Natural killer cell (primary cell): ENCODE results near the gene PRXL2A. TPM values are rescaled to one million over a fixed set of nuclear protein-coding genes. Genes with fewer than 3 reads are reported as not detected.

Experiments used
- ATAC-seq, 3 donors: fragments of 150-1000 bp in 2 of 3; fragments of 200-7000 bp in 1 of 3; cut with Tn5 transposase; 1 replicate in 1 of 3; 2 replicates in 2 of 3; pipeline ENCODE4 v1.10.0; 2021; ENCODE audit warnings: mild to moderate bottlenecking in 2 of 3, moderate library complexity in 2 of 3
- DNase-seq, 2 donors: peaks; one replicate each; pipeline versions ENCODE4 v3.0.0 to v3.0.0-alpha.2; 2013 to 2021; ENCODE audit warnings: mixed read lengths in 1 of 2
- H3K27ac ChIP-seq: one replicate; pipeline ENCODE4 v1.5.1; 2013; ENCODE audit warnings: mild to moderate bottlenecking, low read length
- H3K27me3 ChIP-seq: one replicate; pipeline ENCODE4 v1.6.1; 2013; ENCODE audit warnings: low read length; ENCODE audit not compliant: control insufficient read depth, insufficient read depth
- H3K36me3 ChIP-seq: one replicate; pipeline ENCODE4 v1.6.1; 2013; ENCODE audit warnings: low read length; ENCODE audit not compliant: control insufficient read depth, insufficient read depth
- H3K4me1 ChIP-seq: one replicate; pipeline ENCODE4 v1.6.1; 2013; ENCODE audit warnings: low read length; ENCODE audit not compliant: control insufficient read depth, insufficient read depth
- H3K4me3 ChIP-seq: one replicate; pipeline ENCODE4 v1.5.1; 2013; ENCODE audit warnings: low read length
- H3K9me3 ChIP-seq: one replicate; pipeline ENCODE4 v1.6.1; 2013; ENCODE audit warnings: low read length; ENCODE audit not compliant: control insufficient read depth, insufficient read depth
- H3K27ac Mint-ChIP-seq, 2 donors: one replicate each; pipeline ENCODE4 v1.8.0; 2022; ENCODE audit warnings: mild to moderate bottlenecking in 2 of 2, mixed read lengths in 2 of 2, moderate library complexity in 1 of 2
- H3K27me3 Mint-ChIP-seq, 2 donors: one replicate each; pipeline ENCODE4 v1.8.0; 2022; ENCODE audit warnings: low read depth in 2 of 2, mixed read lengths in 2 of 2
- H3K36me3 Mint-ChIP-seq: one replicate; pipeline ENCODE4 v1.8.0; 2022; ENCODE audit warnings: mixed read lengths
- H3K4me1 Mint-ChIP-seq, 2 donors: one replicate each; pipeline ENCODE4 v1.8.0; 2022; ENCODE audit warnings: mixed read lengths in 2 of 2
- H3K4me3 Mint-ChIP-seq: one replicate; pipeline ENCODE4 v1.8.0; 2022; ENCODE audit warnings: mild to moderate bottlenecking, moderate library complexity, mixed read lengths
- H3K9me3 Mint-ChIP-seq, 2 donors: one replicate each; pipeline ENCODE4 v1.8.0; 2022; ENCODE audit warnings: mixed read lengths in 2 of 2
- WGBS: methylation state at CpG from one replicate; pipeline ENCODE4 v1.1.7; 2013; ENCODE audit warnings: missing lambda C conversion rate; ENCODE audit not compliant: insufficient coverage; 5-methylcytosine and 5-hydroxymethylcytosine counted together
- intact Hi-C: fragments of 100-400 bp; cut with micrococcal nuclease; formaldehyde crosslinking; loops from one replicate; pipeline ENCODE4 v1.14.2; 2022
- total RNA-seq, 4 donors: library from RNA; stranded (reverse); fragments of 120-200 nt in 1 of 4; gene quantifications; one replicate each; pipeline versions ENCODE4 v1.2.3 to v1.2.4, GENCODE V29; 2013 to 2022
- TF ChIP-seq, protein P1 (sequence below): fragments of 200-600 bp; IDR thresholded peaks from one replicate; pipeline ENCODE4 v1.8.0; 2022; ENCODE audit warnings: antibody characterized with exemption

Gene PRXL2A
- total RNA-seq, 3 donors from 2014 or later (not counting 1 experiment from before 2014, with no cell fraction given) = 1.3 to 1.8 (median 1.4) TPM

DNA sequence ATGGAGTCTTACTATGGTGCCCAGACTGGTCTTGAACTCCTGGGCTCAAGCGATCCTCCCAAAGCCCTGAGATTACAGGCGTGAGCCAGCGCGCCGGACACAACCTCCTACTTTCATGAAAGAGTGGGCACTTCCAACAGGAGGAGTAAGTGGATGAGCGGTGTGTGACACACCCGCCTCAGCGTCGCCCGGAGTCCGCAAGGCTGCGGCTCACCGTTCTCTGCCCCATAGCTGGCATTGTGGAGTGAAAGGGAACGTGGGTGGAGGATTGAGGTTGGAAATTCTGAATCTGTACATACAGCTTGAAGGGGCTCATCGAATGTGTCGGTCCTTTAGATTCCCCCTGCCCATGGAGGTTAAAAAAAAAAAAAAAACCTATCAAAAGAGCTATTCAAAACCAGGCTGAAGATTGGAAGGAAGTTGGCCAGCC is 524 bp upstream of the PRXL2A start:
- H3K27ac ChIP-seq = no peak overlapping the region
- H3K27me3 ChIP-seq = no peaks in the 10 kb centered on the region
- no peaks in the 10 kb centered on the region for H3K9me3 ChIP-seq
- DNase-seq = peak in 1 of 2 donors; percentile 35
- 6% methylated on average over 15 of the region's 16 CpGs for WGBS
- H3K4me1 Mint-ChIP-seq = peaks cover 14 to 15% of the 10 kb centered on the region in 2 donors
- peaks cover 15% of the 10 kb centered on the region for H3K4me1 ChIP-seq
- H3K4me3 ChIP-seq = peak overlapping the region; percentile 56
- peak in 2 of 3 donors; percentile 20 to 25 for ATAC-seq
- intact Hi-C loops = no loop called here
- TF ChIP-seq, protein P1, sequence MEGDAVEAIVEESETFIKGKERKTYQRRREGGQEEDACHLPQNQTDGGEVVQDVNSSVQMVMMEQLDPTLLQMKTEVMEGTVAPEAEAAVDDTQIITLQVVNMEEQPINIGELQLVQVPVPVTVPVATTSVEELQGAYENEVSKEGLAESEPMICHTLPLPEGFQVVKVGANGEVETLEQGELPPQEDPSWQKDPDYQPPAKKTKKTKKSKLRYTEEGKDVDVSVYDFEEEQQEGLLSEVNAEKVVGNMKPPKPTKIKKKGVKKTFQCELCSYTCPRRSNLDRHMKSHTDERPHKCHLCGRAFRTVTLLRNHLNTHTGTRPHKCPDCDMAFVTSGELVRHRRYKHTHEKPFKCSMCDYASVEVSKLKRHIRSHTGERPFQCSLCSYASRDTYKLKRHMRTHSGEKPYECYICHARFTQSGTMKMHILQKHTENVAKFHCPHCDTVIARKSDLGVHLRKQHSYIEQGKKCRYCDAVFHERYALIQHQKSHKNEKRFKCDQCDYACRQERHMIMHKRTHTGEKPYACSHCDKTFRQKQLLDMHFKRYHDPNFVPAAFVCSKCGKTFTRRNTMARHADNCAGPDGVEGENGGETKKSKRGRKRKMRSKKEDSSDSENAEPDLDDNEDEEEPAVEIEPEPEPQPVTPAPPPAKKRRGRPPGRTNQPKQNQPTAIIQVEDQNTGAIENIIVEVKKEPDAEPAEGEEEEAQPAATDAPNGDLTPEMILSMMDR = no peak
- H3K9me3 Mint-ChIP-seq = no peaks in the 10 kb centered on the region
- H3K4me3 Mint-ChIP-seq = peak overlapping the region; percentile 96
- peak overlapping the region in 1 of 2 donors; percentile 30 for H3K27ac Mint-ChIP-seq
- no peaks in the 10 kb centered on the region for H3K36me3 ChIP-seq
- peaks cover 4 to 6% of the 10 kb centered on the region in 2 donors for H3K27me3 Mint-ChIP-seq
- H3K36me3 Mint-ChIP-seq = no peaks in the 10 kb centered on the region

GRCh38 chr10:80409121-80409520 is 770 bp downstream of the PRXL2A start:
- Histone ChIP-seq H3K4me1 (peaks cover 15% of the 10 kb centered on the region), H3K36me3 (no peaks in the 10 kb centered on the region), H3K4me3 (peak overlapping the region; percentile 56), H3K9me3 (no peaks in the 10 kb centered on the region), H3K27me3 (no peaks in the 10 kb centered on the region), H3K27ac (no peak overlapping the region)
- Mint-ChIP-seq H3K9me3 (no peaks in the 10 kb centered on the region), H3K4me3 (peak overlapping the region; percentile 96), H3K27ac (no peak overlapping the region), H3K4me1 (peaks cover 14 to 15% of the 10 kb centered on the region in 2 donors), H3K36me3 (no peaks in the 10 kb centered on the region), H3K27me3 (peaks cover 4 to 6% of the 10 kb centered on the region in 2 donors)
- 42% methylated on average over 12 of the region's 12 CpGs for WGBS
- TF ChIP-seq, protein P1 = no peak
- intact Hi-C loops = no loop called here
- ATAC-seq (no peak), DNase-seq (no peak)

DNA sequence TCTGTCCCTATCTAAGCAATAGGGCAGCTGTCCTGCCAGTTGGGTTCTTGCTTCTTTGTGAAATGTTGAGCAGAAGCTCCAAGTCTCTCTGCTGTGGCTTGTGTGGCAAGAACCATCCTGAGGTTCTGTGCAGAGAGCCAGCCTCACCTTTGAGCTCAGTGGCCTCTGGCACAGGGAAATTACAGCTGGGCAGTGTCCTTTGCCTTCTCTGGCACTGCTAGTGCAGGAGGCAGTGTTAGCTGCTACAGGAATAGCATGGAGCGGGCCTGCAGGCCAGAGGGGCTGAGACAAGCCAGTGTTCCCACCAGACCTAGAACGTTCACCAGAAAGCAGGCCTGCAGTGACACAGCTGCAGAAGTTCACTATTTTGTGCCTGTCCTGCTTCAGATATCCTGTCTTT is 1.8 kb downstream of the PRXL2A start:
- Histone ChIP-seq H3K27ac (no peak overlapping the region), H3K4me3 (no peak overlapping the region), H3K4me1 (peaks cover 15% of the 10 kb centered on the region), H3K9me3 (no peaks in the 10 kb centered on the region), H3K27me3 (no peaks in the 10 kb centered on the region), H3K36me3 (no peaks in the 10 kb centered on the region)
- H3K36me3 Mint-ChIP-seq = no peaks in the 10 kb centered on the region
- no peak for ATAC-seq
- DNase-seq = no peak
- H3K9me3 Mint-ChIP-seq = no peaks in the 10 kb centered on the region
- WGBS = 73% methylated on average over 2 of the region's 2 CpGs
- peaks cover 14 to 15% of the 10 kb centered on the region in 2 donors for H3K4me1 Mint-ChIP-seq
- no peak overlapping the region for H3K27ac Mint-ChIP-seq
- intact Hi-C loops = no loop called here
- TF ChIP-seq, protein P1 = no peak
- peak overlapping the region; percentile 96 for H3K4me3 Mint-ChIP-seq
- H3K27me3 Mint-ChIP-seq = peaks cover 4 to 6% of the 10 kb centered on the region in 2 donors

GRCh38 chr10:80410578-80411145 is 2.3 kb downstream of the PRXL2A start:
- intact Hi-C loops = no loop called here
- Histone ChIP-seq H3K36me3 (no peaks in the 10 kb centered on the region), H3K4me1 (peaks cover 15% of the 10 kb centered on the region), H3K27me3 (no peaks in the 10 kb centered on the region), H3K27ac (no peak overlapping the region), H3K9me3 (no peaks in the 10 kb centered on the region), H3K4me3 (no peak overlapping the region)
- no peaks in the 10 kb centered on the region for H3K36me3 Mint-ChIP-seq
- H3K27me3 Mint-ChIP-seq = peaks cover 4 to 6% of the 10 kb centered on the region in 2 donors
- no peaks in the 10 kb centered on the region for H3K9me3 Mint-ChIP-seq
- no peak overlapping the region for H3K4me3 Mint-ChIP-seq
- TF ChIP-seq, protein P1 = no peak
- H3K4me1 Mint-ChIP-seq = peaks cover 14 to 15% of the 10 kb centered on the region in 2 donors
- over 99% methylated on average over 5 of the region's 5 CpGs for WGBS
- DNase-seq (no peak), ATAC-seq (no peak)
- no peak overlapping the region for H3K27ac Mint-ChIP-seq
